Measurements from ENCODE around the gene IPPK.
A peak's percentile ranks its signal among the peaks of the same experiment; 100 is the strongest.
"Not testable (repeated sequence)": the region's sequence is repeated elsewhere in the genome, so short reads cannot be mapped to it uniquely, and the experiment has no call there.

IPPK gene

GRCh38 chr9:92610470-92611420 is 59.2 kb downstream of the IPPK start:
- no peak for DNase-seq
- intact Hi-C loops (cut with DNase I): no loop called here

GRCh38 chr9:92608909-92609445 is 61.0 kb downstream of the IPPK start:
- intact Hi-C loops (cut with DNase I): no loop called here
- peak; percentile 25 to 91 (median 69) for DNase-seq

- DNase-seq: peak in 1 of 42 donors; percentile 20
- intact Hi-C loops (cut with DNase I): no loop called here
These were observed 61.6 kb downstream of the IPPK start for GRCh38 chr9:92608241-92608908.

- intact Hi-C loops (cut with DNase I): no loop called here
- peak in 36 of 42 donors; percentile 11 to 80 (median 52) for DNase-seq
These were observed 62.2 kb downstream of the IPPK start for GRCh38 chr9:92607773-92608172.

GRCh38 chr9:92607088-92607487 is 62.8 kb downstream of the IPPK start:
- intact Hi-C loops (cut with DNase I): no loop called here
- DNase-seq: no peak

GRCh38 chr9:92605224-92605623 is 64.7 kb downstream of the IPPK start:
- intact Hi-C loops (cut with DNase I): no loop called here
- no peak for DNase-seq

- intact Hi-C loops (cut with DNase I): no loop called here
- DNase-seq: no peak
These were observed 65.9 kb downstream of the IPPK start for GRCh38 chr9:92603990-92604389.

- intact Hi-C loops (cut with DNase I): no loop called here
These were observed 66.8 kb downstream of the IPPK start for GRCh38 chr9:92603100-92603499.

GRCh38 chr9:92602413-92602812 is 67.5 kb downstream of the IPPK start:
- intact Hi-C loops (cut with DNase I): no loop called here

More at GRCh38 chr9:92603100-92603499, 66.8 kb downstream of the IPPK start:
- no peak for DNase-seq

GRCh38 chr9:92601451-92601850 is 68.5 kb downstream of the IPPK start:
- intact Hi-C loops (cut with DNase I): no loop called here
- DNase-seq: no peak

More at GRCh38 chr9:92602413-92602812, 67.5 kb downstream of the IPPK start:
- no peak for DNase-seq

GRCh38 chr9:92600462-92601261 is 69.3 kb downstream of the IPPK start:
- intact Hi-C loops (cut with DNase I): no loop called here
- DNase-seq: no peak

- intact Hi-C loops (cut with DNase I): no loop called here
- no peak for DNase-seq
These were observed 69.9 kb downstream of the IPPK start for GRCh38 chr9:92599938-92600461.

GRCh38 chr9:92598382-92598781 is 71.5 kb downstream of the IPPK start:
- intact Hi-C loops (cut with DNase I): no loop called here
- no peak for DNase-seq

GRCh38 chr9:92595930-92596329 is 74.0 kb downstream of the IPPK start:
- intact Hi-C loops (cut with DNase I): no loop called here
- DNase-seq: no peak

GRCh38 chr9:92595075-92595474 is 74.9 kb downstream of the IPPK start:
- intact Hi-C loops (cut with DNase I); DNase-seq: not testable (repeated sequence)

- intact Hi-C loops (cut with DNase I): no loop called here
- DNase-seq: no peak
These were observed 76.7 kb downstream of the IPPK start for GRCh38 chr9:92592946-92593861.

GRCh38 chr9:92592537-92592936 is 77.4 kb downstream of the IPPK start:
- no peak for DNase-seq
- intact Hi-C loops (cut with DNase I): no loop called here

- intact Hi-C loops (cut with DNase I): no loop called here
- DNase-seq: peak in 10 of 42 donors; percentile 21 to 66 (median 40)
These were observed 79.6 kb downstream of the IPPK start for GRCh38 chr9:92590377-92590776.

Data from head of caudate nucleus (tissue), 42 donors.